SU-DHL-6 (cell line): Measurements from ENCODE around the gene CAP1.

Source experiments
- CTCF ChIP-seq: fragments of 200-600 bp; sonication (generic); IDR thresholded peaks from one replicate; pipeline ENCODE4 v1.5.1; 2017; ENCODE audit warnings: antibody characterized with exemption, mild to moderate bottlenecking, low read length, moderate library complexity; ENCODE audit not compliant: insufficient read depth, poor library complexity, severe bottlenecking
- EZH2phosphoT487 ChIP-seq: fragments of 200-600 bp; sonication (generic), shearing (Covaris generic); conservative IDR thresholded peaks from 2 replicates; pipeline ENCODE4 v1.6.1; 2018; ENCODE audit warnings: mild to moderate bottlenecking, antibody characterized with exemption, low read length, moderate library complexity, mixed read lengths

GRCh38 chr1:40067023-40067422 is 26.5 kb downstream of the CAP1 start:
- TF ChIP-seq CTCF (no peak), EZH2phosphoT487 (no peak)
